ENCODE measurements around the gene CRIP1.

Gene CRIP1

GRCh38 chr14:105447651-105448640 lies 38.7 kb upstream of the CRIP1 start:
- H3K27ac ChIP-seq: no peak overlapping the region
- TF ChIP-seq ZFX (IDR thresholded peaks at IDR 0.05; ENCODE audit: borderline replicate concordance): no peak
- no peak for TF ChIP-seq CTCF (IDR thresholded peaks at IDR 0.05)

- H3K27ac ChIP-seq: no peak overlapping the region
- no peak for TF ChIP-seq ZFX (IDR thresholded peaks at IDR 0.05; ENCODE audit: borderline replicate concordance)
- TF ChIP-seq CTCF (IDR thresholded peaks at IDR 0.05): peak; percentile 95
Measured at GRCh38 chr14:105448706-105449111, 38.0 kb upstream of the CRIP1 start.

GRCh38 chr14:105449276-105450122 lies 37.2 kb upstream of the CRIP1 start:
- no peak overlapping the region for H3K27ac ChIP-seq
- TF ChIP-seq ZFX (IDR thresholded peaks at IDR 0.05; ENCODE audit: borderline replicate concordance) (no peak), CTCF (IDR thresholded peaks at IDR 0.05) (no peak)

- no peak for TF ChIP-seq CTCF (IDR thresholded peaks at IDR 0.05)
- TF ChIP-seq ZFX (IDR thresholded peaks at IDR 0.05; ENCODE audit: borderline replicate concordance): no peak
- H3K27ac ChIP-seq: no peak overlapping the region
Measured at GRCh38 chr14:105450123-105450505, 36.6 kb upstream of the CRIP1 start.

GRCh38 chr14:105450864-105451720 lies 35.6 kb upstream of the CRIP1 start:
- H3K27ac ChIP-seq: no peak overlapping the region
- TF ChIP-seq ZFX (IDR thresholded peaks at IDR 0.05; ENCODE audit: borderline replicate concordance) (no peak), CTCF (IDR thresholded peaks at IDR 0.05) (no peak)

GRCh38 chr14:105452963-105453362 lies 33.7 kb upstream of the CRIP1 start:
- TF ChIP-seq ZFX (IDR thresholded peaks at IDR 0.05; ENCODE audit: borderline replicate concordance) (no peak), CTCF (IDR thresholded peaks at IDR 0.05) (no peak)

More at GRCh38 chr14:105452963-105453362, 33.7 kb upstream of the CRIP1 start:
- no peak overlapping the region for H3K27ac ChIP-seq

Measured in 22Rv1 (cell line).